ENCODE results near the gene CLCN4. TPM values are rescaled to one million over a fixed set of nuclear protein-coding genes. Genes with fewer than 3 reads are reported as not detected.

Gene CLCN4
- 2.4 and 3.6 TPM in 2 replicates for total RNA-seq (2014; rRNA removed)
- polyA plus RNA-seq (2012) = 1.5 TPM

DNA sequence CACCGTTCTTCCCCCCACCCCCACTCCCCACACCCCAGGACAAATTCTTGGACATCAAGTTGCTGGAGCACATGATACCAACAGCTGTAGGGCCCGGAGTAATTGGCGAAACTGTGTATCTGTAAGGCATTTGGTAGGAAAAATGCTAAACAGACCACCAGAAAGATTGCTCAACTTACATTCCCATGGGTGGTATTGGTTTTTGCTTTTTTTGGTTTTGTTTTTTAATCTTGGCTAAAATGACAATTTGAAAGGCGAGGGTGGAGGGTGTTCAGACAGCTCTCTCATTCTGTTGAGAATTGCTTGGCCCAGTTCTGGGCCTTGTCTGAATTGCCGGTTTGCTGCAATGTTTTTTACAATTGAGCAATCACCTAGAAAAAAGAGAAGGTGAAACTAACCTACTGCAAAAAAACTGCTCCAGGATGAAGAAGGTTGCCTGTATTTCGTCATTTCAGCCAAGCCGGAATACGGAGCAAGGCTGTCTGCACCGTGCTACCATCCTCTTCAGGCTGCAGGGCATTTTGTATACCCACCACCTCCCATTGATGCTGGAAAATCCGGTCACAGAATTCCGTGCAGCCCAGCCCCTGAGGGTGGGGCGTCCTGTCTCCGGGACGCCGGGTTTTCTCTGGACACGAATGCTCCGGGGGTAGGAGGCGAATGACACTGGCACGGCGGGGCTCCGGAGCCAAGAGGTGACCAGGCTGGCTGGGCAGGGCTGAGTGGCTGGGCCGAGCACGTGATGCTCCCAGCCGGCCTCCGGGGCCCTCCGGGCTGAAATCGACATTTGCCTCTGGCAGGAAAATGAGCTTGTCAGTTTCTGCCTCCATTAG is at the start of gene CLCN4:
Gene CLCN4, plus strand, starts transcription at position 777 of the 833 bp plus-strand sequence. CDS start 28,058 bp downstream, outside the sequence.
- DNase-seq (ENCODE audit: low read depth) = peak; percentile 53

DNA sequence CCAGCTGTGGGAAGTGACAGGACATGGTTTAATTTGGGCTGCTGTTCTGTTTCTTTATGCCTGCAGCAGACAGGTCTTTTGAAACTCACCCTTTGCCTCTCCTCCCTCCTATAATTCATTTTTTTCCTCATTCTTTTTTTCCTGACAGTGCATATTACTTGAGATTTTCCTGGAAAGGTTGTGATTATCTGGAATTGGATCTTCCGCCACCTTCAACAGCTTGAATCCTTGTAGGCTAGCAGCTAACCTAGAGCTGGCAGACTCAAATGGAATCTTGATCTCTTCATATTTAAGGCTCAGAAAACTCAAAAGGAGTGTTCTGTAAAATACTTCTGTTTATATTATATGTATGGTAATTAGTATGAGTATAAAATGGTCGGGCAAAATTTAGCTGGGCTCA is 49.3 kb upstream of the CLCN4 start:
- DNase-seq (ENCODE audit: low read depth) = no peak

DNA sequence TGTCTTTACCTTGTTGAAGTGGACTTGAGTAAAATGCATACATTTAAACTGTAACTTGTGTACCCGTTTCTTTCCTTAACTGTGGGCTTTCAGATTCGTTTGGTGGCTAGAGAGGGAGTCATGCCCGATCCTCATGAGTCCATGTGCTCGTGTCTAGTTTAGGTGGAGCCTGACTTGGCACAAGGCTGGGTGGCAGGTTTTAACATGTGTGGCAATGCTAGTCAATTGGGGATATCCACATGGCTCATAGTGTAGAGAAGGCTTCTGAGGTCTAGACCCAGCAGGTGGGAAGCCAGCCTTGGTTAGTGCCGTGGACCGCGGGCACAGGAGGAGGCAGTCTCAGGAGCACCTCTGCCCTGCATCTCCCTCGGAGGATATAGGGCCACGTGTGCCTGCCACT is 48.5 kb upstream of the CLCN4 start:
- no peak for DNase-seq (ENCODE audit: low read depth)

DNA sequence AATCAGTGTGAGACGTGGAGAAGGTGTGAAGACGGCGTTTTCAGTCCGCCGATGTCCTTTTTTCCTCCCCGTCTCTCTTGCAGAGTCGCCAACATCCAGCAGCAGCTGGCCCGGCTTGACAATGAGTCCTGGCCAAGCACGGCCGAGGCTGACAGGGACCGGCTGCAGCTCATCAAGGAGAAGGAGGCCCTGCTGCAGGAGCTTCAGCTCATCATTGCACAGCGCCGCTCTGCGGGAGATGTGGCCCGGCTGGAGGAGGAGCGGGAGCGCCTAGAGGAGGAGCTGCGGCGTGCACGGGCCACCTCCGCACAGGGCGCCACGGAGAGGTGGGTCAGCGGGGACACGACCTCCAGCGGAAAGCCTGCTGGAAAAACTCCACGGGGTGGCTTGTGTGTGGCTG is 47.1 kb upstream of the CLCN4 start:
- DNase-seq (ENCODE audit: low read depth) = no peak

DNA sequence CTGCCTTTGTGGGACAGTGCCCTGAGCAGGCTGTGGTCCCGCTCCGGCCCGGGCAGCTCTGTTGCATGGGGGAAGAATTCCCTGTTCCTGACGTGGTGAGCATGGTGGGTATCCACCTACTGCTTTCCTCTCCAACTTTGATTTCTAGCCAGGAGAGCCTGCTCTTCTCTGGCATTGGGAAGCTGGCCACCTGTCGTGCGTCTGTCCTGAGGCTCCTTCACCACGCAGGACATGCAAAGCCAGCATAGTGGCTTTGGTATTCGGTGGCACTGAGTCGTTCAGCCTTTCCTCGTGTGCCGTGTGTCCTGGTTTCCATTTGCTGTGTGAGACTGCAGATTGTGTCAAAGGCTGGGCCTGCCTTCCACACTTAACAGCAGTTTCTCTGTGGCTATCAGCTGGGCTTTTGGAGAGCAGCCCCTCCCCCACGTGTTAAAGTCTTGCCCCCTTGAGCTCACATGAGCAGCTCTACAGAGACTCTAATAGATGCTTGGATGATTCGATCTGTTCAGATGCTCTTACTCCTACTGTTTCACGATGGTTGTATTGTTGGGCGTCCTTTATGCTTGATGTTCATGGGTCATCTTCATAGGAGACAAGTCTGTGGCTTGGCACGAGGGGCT is 46.3 kb upstream of the CLCN4 start:
- DNase-seq (ENCODE audit: low read depth) = no peak

DNA sequence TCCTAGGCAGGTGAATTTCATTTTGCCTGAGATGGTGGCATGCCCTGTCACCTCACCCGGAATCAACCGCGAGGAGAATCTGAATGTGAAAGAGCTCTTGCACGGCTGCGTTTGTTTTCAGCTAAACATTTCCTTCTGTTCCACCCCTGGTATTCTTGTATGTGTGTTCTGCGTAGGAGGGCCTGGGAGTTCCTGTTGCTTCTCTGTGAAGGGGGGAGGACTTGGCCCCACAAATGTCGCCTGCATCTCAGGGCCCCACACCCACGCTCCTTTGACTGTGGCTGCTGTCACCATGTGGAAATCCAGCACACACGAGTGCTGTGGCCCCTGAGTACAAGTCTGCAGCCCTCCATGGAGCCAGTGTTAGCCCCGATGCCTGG is 45.8 kb upstream of the CLCN4 start:
- no peak for DNase-seq (ENCODE audit: low read depth)

DNA sequence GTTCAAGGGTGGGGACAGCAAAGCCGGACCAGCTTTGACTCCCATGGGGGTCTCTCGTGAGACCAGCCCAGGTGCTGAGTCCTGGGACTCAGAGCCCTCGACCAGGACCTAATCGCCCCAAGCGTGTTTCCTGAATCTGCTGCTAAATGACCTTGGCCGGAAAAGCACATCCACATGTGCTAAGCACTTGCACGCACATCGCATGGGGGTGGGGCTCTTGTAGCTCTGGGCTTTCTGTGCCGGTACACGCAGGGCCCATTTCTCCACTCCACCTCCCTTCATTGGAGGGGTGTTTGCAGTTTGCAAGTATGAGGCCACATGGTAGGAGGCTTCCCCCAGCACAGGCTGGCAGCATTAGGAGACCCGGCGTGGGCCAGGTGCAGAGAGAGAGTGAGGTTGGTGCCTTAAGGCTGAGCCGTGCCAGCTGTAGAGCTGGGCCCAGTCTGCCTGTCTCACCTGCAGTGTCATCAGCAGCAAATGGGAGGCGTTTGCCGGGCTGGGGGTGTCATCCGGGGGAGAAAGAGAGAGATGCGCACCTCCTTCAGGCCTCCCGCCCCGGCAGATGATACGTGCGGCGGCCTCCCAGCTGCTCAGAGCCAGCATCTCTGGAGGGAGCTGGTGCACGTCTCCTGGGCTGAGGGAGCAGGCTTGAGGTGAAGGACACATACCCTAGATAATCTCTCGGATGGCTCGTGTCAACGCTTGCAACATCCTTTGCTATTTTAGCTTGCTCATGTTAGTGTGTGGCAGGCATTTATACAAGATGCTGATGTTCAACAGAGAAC is 45.2 kb upstream of the CLCN4 start:
- no peak for DNase-seq (ENCODE audit: low read depth)

DNA sequence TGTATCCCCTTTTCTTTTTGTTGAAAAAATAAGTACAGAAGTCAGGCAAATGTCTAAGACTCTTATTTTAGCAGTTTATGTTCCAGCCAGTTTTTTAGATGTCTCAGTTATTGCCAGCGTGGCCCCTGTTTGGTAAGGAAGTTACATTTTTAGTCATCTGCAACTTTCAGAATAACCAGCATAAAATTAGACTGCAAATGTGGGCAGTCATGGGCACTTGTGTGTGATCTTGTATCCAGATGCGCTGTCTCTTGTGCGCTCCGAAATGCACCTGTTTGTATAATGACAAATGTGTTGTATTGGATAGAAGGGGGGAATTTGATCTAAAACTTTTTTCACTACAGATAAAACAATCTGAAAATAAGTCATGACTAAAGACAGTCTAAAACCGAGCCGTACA is 44.3 kb upstream of the CLCN4 start:
- DNase-seq (ENCODE audit: low read depth) = no peak

DNA sequence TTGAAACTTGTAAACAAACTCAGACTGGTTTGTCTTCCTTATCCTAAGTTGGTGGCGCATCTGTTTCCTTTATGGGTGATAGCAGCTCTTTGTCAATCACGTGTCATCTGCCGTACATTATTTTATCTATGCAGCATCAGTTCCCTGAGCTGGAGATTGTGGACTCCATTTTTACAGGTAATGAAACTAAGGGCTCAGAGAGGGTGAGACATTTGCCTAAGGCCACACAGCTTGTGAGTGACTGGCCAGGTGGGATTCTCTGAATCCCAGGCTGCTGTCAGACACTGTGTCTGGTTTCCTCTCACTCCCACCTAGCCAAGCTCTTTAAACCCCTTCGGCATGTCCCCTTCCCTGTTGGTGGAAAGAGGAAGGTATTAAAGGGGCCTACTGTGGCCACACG is 41.7 kb upstream of the CLCN4 start:
- DNase-seq (ENCODE audit: low read depth) = no peak

DNA sequence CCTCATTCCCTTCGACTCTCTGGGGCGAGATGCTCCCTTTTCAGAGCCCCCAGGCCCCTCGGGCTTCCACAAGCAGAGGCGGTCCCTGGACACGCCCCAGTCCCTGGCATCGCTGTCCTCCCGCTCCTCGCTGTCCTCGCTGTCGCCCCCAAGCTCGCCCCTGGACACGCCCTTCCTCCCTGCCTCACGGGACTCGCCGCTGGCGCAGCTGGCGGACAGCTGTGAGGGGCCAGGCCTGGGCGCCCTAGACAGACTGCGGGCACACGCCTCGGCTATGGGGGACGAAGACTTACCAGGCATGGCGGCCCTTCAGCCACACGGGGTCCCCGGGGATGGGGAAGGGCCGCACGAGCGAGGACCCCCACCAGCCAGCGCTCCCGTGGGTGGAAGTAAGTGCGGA is 39.5 kb upstream of the CLCN4 start:
- DNase-seq (ENCODE audit: low read depth) = no peak

DNA sequence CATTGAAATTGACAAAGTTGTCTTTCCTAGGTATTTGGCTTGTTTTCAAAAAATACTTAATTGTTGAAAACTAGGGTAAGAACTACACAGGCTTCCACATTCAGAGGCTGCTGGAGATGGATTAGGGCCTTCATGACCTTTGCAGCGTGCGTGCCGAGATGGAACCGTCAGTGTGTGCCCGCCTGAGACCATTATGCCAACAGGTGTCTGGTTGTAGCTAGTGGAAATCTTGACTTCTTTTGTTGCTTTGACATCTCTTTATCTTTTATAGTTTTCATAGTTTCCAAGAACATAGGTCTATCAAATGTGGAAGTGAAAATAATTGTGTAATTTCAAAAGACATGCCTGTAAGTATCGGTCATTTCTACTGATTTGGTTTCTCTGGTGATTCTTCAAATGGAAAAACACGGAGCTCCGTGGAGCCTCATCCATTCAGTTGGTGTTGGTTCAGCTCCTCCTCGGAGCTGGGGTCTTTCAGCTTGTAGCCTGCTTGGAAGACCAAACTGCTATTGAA is 38.9 kb upstream of the CLCN4 start:
- no peak for DNase-seq (ENCODE audit: low read depth)

DNA sequence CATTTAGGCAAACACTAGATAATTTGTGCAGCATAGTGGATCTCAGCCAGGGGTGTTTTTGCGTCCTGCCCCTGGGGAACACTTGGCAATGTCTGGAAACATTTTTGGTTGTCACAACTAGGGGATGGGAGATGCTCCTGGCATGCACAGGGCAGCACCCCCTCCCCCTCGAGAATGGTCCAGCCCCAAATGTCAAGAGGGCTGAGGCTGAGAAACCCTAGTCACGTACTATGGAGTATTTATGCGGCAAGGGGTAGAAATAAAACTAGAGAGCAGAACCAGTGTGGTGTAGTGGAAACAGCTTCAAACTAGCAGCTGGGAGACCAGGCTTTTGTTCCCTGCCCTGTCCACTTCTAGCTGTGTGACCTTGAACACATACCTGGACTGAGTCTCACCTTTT is 38.2 kb upstream of the CLCN4 start:
- no peak for DNase-seq (ENCODE audit: low read depth)

DNA sequence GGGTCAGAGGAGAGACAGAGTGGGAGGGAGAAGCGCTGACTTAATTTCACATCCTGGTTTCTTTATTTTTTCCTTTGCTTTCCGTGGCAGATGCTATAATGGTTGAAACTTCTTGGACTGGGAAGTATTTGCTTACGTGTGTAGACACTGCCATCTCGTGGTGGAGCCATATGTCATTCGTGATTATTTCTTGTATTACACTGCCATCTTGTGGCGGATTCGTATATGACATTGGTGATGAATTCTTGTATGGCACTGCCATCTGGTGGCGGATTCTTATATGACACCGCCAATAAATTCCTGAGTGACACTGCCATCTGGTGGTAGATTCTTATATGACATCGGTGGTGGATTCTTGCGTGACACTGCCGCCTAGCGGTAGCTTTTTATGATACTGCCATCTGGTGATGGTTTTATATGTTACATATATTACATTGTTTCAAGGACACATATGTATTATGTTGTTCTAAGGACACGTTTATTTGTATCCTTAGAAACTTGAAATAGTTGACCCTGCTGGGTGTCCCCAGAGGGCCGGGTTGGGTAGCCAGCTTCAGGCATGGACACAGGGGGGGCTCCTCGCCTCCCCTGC is 37.3 kb upstream of the CLCN4 start:
- peak; percentile 65 for DNase-seq (ENCODE audit: low read depth)

DNA sequence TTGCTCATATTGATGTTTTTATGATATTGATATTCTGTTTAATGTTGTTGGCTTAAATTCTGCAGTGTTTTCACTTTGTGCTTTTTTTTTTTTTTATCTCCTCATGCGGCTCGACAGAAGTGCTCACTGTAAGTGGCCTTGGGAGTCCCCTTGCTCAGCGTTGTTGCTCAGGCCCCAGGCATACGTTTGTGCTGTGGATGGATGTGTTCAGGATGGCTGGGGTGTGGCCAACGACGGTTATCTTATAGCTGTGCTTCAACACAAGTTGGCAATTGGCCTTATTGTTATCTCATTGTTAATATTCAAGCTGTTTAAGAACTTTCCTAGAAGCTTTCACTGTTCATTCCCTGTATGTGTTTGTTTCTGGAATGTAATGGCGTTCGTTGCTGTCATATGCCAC is 36.4 kb upstream of the CLCN4 start:
- DNase-seq (ENCODE audit: low read depth) = no peak

DNA sequence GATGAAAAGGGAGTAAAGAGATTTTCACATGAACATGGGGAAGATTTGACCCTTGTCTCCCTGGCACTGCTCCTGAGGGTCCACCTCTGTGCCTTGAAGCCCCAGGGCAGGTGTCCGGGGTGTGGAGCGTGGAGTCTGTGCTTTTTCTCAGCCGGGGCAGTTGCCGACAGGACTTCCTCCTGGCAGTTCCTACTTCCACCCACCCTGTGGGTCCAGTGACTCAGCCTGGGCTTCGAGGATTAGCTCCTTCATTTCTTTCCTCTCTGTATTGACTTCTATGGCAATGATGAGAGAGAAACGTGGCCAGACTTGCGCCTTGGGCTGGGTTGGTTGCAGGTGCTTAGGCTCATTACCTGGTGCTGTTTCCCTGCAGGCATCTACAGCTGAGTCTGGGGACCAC is 35.9 kb upstream of the CLCN4 start:
- no peak for DNase-seq (ENCODE audit: low read depth)

DNA sequence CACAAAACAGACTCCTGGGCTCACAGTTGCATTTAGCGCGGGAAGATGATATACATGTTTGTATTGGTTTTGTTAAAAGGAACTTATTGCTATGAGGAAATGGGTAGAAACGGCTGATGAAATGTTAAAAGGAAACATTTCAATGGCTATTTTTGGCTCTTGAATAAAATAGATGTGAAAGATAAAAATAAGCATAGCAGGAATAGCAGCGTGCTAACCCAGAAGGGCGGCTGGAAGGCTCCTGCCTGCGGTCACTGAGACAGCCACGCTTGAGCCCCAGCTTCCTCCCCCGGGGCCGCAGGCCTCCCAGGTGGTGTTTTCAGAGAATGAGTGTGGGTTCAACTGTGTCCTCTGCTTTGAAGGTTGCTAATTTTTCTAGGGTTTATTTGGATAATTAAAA is 35.0 kb upstream of the CLCN4 start:
- DNase-seq (ENCODE audit: low read depth) = no peak

DNA sequence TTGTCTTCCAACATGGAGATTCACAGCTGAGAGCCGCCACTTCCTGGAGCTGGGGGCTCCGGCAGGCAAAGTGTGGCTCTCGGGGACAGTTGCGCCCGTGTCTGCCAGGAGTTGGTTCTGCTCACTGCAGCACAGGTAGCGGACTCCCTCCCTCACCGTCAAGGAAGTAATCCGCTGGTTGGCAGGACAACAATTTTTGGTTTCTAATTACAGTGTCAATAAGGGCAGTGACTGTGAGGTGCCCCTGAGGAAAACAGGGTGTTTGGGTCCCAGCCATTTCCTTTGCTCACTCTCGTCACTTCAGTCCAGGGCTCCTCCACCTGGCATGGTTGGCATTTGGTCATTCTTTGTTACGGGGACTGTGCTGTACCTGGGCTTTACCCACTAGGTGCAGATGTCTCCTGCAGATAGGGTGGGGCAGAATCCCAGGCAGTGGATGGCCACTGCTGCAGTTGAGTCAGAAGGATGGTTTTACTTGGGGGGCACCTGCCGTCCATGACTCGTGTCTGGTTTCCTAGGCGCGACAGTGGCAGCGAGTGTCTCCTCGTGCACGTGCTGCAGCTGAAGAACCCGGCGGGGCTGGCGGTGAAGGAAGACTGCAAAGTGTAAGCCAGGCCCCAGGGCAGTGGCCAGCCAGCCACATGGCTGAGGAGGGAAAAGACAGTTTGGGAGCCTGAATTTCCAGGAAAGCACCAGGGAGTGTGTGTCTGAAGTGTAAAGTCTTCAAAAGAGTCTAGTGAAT is 32.1 kb upstream of the CLCN4 start:
- DNase-seq (ENCODE audit: low read depth) = no peak

DNA sequence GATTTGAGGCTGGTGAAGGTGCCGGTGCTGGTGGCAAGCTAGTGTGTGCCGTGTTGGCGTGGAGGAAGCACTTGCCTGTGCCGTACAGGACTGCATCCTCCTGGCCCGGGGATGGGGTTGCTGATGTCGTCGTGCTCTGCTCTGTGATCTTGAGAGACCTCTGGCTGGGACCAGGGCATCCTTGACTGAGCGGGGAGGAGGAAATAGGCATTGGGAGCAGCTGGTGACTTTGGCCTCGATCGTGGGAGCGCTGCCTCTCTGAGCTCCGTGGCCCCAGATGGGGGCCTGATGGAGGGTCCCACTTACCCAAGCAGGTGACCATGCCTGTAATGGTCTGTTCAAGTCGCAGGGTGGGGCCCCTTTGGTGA is 31.5 kb upstream of the CLCN4 start:
- no peak for DNase-seq (ENCODE audit: low read depth)

DNA sequence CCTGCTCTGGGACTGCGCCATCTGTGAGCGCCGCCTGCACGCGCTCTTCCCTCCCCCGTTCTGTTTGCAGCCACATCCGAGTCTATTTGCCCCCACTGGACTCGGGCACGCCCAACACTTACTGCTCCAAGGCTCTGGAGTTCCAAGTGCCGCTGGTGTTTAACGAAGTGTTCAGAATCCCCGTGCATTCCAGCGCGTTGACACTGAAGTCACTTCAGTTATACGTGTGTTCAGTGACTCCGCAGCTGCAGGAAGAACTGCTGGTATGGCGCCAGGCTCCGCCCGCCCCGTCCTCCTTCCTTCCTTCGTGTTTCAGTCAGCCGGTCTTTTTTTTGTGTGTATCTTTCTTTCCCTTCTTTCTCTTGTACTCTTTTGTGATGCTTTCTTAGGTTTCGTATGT is 30.7 kb upstream of the CLCN4 start:
- DNase-seq (ENCODE audit: low read depth) = no peak

DNA sequence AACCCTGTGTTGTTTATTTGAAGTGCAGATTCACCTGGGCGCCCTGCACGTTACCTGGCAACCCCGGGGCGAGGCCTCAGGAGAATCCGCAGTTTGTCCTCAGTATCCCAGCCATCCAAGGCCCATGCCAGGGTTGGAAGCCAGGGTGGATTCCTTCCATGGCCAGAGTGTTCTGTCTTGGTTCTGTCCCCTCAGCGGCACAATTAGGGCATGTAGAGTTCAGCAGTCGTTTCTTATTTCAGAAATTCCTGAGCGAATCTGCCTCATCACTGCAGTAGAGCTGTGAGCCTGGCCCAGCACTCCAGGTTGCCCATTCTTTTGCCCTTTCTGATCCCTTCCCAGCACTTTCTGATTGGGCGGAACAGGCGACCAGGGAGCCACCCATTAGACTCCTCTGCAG is 29.9 kb upstream of the CLCN4 start:
- no peak for DNase-seq (ENCODE audit: low read depth)

DNA sequence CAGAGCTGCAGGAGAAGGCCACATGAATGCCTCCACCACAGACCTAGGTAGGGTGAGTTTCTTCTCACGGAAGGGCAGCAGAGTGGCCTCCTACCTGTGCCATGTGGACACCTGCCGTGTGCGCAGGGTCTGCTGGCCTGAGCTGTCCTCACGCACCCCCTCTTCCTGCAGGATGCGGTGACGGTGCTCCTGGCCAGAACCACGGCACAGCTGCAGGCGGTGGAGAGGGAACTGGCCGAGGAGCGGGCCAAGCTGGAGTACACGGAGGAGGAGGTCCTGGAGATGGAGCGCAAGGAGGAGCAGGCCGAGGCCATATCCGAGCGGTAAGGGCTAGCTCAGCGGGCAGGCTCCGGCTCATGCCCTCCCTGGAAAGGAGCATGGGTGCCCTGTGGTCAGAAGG is 28.4 kb upstream of the CLCN4 start:
- DNase-seq (ENCODE audit: low read depth) = no peak

All from LHCN-M2 (cell line).